GM19025 (cell line): Measurements from ENCODE around the gene THSD4.
"Not testable (repeated sequence)": the region's sequence is repeated elsewhere in the genome, so short reads cannot be mapped to it uniquely, and the experiment has no call there.

ENCODE experiments used
- ATAC-seq: cut with Tn5 transposase; IDR thresholded peaks from one replicate; pipeline ENCODE4 v1.9.1; 2021; ENCODE audit warnings: mild to moderate bottlenecking, low read depth, moderate library complexity; ENCODE audit not compliant: unreplicated experiment

The THSD4 gene

DNA sequence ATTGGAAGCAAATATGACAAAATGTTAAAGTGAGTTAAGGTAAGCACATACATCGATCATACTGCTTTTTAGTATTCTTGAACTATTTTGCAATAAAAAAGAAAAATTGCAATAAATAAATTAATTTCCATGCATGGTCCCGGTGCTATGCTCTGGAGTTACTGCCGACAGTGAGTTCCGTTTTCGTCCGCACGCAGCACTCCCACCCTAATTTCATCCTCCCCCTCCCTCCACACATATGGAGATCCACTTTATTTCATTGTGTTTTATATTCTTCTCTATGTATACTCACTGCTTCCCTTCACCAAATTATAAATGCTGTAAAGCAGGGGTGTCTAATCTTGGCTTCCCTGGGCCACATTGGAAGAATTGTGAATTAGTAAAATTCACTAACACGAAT lies 247.3 kb downstream of the THSD4 start:
- no peak for ATAC-seq

DNA sequence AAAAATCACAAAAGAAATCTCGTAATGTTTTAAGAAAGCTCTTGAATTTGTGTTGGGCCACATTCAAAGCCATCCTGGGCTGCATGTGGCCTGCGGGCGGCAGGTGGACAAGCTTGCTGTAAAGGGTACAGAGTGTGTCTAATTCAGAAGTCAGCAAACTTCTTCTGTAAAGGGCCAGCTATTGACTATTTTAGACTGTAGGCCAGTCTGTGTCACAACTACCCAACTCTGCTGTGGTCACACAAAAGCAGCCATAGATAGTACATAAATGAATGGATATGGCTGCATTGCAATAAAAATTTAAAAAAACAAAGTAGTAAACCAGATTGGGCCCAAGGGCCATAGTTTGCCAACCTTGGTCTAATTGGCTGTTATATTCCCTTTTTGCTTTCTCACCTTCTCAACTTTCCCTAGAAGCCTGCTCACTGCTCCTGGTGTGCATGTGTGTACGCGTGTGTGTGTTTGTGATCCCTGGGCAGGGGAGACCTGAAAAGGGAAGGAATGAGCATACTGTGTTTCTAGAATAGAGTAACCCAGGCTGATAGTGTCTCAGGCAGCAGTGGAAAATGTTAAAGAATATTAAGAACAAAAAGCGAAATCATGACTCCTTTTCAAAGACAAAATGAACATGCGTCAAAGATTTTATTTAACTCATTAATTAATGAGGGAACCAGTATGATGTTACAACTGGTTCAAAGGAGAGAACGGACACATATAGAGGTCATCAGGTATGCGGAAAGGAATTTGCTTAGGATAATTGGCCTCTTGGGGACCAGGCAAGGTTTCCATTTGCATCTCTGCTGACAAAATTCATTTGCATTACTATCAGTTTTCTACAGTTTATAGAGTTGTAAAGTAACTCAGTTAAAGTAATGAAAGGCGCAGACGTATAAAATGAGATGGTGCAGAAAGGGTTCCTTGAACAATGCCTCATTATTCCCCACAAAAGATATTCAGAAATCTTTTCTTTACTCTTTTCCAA lies 248.0 kb downstream of the THSD4 start:
- no peak for ATAC-seq

DNA sequence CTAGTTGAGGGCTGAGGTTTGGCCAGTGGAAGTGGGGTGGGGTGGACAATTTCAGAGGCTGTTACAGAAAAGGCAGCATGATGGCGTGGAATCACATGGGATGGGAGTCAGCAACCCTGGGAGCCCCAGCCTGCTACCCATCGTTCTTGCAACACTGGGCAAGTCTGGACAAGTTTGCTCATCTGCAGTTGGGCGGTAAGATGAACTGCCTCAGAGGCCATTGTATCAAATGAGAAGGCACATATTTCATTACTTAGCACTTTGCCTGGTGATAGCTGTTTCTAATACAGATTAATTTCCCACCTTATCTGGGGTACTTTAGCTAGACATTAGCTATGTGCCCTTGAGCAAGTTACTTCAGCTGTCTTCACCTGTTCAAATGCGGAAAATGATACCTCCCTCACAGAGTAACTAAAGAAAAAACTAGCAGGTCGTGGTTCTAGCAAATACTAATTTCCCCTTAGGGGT lies 248.9 kb downstream of the THSD4 start:
- no peak for ATAC-seq

DNA sequence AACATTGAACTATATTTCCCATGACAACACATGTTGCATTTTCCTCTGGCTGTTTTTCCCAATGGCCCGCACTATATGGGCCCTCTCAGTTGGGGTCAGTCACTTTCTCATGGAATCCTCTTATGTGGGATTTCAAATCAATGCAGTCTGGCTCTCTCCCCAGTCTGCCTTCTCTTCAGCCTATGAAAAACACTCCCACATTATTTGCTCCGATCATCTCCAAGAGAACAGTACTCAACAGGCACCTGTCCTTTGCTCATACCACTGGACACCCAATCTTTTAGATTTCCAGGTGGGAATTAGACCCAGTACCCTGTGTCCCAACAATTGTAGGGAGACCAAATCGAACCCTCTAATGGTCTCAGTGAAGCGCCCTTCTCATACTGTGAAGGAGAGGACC lies 251.3 kb downstream of the THSD4 start:
- ATAC-seq = no peak

DNA sequence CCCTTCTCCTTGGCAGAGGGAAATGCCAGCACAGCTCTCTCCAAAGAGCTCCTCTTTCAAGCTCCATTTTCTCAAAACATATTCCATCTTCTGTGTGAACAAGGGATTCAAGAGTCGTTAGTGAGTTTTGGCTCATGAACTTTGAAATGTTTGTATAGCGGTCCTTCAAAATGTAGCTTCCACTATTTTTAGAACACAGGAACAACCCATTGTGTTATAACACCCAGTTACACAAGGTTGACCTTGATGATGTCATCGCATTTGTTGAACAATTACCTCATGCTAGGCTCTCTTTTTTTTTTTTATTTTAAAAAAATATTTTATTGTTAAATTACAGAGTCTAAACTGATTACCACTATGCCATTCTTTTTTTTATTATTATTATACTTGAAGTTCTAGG lies 251.7 kb downstream of the THSD4 start:
- no peak for ATAC-seq

DNA sequence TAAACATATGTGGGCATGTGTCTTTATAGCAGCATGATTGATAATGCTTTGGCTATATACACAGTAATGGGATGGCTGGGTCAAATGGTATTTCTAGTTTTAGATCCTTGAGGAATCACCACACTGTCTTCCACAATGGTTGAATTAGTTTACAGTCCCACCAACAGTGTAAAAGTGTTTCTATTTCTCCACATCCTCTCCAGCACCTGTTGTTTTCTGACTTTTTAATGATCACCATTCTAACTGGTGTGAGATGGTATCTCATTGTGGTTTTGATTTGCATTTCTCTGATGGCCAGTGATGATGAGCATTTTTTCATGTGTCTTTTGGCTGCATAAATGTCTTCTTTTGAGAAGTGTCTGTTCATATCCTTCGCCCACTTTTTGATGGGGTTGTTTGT lies 252.5 kb downstream of the THSD4 start:
- ATAC-seq = not testable (repeated sequence)

DNA sequence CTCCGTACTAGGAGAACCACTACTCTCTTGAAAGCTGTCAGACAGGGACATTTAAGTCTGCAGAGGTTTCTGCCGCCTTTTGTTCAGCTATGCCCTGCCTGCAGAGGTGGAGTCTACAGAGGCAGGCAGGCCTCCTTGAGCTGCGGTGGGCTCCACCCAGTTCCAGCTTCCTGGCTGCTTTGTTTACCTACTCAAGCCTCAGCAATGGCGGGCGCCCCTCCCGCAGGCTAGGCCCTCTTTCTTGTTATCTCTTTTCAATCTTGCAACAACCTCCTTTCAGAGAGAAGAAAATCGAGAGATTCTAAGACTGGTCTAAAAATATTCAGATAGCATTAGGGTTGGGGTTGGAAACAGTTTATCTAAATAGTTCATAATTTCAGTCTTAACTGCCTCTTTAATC lies 257.5 kb downstream of the THSD4 start:
- ATAC-seq = not testable (repeated sequence)

DNA sequence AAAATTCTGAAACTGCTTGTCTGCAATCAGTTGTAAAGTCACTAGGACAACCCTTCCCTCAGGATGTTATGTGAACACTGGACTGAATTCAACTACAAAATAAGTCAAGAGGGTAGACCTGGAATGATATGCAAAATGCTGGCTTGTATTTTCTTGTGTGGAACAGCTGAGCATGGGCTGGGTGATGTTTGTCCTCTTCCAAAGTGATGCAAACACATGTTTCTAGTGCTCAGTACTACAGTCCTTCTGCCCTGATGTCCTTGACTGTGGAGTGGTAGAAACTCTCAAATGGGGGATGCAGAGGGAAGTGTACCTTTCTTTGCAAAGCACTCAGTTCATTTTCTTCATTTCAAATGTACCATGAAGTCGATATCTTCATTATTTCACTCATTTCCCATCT lies 258.6 kb downstream of the THSD4 start:
- ATAC-seq = no peak

DNA sequence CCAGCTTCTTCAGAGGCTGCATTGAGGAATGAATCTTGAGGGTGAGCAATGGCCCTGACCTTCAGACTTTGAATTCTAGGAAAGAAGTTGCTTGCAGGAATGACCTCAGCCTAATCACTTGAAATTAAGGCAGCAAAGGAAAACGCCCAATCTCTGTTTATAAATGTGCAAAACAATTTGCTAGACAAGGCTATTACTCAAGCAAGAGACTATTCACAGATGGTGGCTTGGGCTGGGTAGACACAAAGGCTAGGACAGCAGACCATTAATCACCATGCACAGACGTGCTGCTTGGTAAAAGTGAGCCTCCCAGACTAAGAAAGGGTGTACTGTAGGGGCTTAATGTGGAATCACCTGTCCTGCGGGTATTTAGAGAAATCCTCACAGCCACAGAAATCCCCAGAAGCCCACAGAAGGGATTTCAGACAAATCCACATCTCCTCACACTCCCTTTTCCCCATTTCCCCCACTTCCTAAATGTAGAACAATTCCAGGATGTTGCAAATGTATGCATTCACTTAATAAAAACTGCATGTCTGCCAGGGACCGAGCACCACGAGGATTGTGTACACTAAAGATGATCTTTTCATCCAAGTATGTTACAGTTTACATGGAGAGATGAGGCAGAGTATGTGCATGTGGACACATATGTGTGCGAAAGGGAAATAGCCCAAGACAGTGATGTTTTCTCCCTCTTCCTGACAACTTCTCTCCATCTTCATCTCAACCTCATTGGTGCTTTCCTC lies 259.5 kb downstream of the THSD4 start:
- no peak for ATAC-seq

DNA sequence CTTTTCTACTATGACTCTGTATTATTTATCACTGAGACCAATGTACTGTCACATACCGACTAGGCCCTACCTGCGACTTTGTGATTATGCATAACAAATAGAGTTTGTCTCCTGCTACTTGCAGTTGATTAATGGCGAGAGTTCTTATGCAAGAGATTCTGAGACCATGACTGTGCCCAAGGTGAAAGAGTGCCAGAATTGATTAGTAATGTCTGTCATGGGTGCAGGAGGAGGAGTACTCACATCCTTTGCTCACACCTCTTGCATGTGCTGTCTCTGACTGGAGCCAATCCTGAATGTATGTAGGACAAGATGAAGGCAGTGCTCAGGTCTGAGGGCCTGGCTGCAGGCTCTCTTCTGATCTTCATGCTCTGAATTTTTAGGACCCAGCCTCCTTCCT lies 260.7 kb downstream of the THSD4 start:
- ATAC-seq = no peak

DNA sequence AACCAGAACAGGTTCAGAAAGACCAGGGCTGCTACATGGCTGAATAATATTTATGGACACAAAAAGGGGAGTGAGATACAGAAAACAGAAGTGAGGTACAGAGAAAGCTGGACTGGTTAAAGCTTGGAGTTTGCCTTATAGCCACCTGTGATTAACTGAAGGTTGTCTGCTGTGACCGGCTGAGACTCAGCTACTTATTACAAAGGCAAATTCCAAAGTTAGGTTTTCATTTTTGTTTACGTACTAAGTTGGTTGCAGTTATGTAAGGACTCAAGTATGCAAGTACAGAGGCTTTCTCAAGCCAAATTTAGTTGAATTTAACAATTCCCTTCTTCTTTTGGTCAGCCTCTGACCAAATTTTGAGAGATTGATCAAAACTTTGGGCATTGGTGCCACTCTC lies 264.6 kb downstream of the THSD4 start:
- ATAC-seq = no peak

DNA sequence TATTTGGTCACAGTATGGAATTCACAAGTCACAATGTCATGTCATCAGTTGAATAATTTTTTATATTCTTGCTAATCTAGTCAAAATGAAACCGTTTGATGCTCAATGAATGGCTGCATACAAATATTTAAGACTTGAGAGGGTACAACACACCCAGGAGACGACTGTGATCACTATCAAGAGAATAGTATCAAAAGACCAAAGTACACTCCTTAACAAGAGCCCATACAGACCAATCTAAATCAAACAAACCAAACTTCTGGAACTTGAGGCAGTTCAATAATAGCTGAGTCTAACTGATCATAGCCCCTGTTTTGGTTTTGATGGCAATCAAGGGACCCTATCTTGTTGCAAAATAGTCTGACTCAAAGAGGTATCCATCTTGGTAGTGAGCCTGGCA lies 265.1 kb downstream of the THSD4 start:
- no peak for ATAC-seq

DNA sequence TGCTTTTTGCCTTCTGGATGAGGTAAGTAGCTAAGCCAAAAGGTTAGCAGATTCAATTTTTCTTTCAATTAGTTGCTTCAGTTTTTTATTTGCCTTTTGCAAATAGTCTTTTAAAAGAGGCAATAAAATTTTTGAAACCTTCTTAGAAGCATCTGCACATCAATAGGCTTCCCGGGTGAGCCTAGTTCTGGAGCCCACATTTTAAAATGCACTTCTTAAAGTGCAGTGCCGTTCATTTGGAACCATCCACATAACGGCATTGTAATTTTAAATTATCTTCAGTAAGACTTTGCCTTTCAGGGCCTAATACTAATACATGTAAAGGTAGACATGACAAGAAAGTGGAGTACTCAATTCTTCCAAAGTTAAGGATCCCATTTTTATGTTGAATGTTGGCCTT lies 269.2 kb downstream of the THSD4 start:
- ATAC-seq = no peak

DNA sequence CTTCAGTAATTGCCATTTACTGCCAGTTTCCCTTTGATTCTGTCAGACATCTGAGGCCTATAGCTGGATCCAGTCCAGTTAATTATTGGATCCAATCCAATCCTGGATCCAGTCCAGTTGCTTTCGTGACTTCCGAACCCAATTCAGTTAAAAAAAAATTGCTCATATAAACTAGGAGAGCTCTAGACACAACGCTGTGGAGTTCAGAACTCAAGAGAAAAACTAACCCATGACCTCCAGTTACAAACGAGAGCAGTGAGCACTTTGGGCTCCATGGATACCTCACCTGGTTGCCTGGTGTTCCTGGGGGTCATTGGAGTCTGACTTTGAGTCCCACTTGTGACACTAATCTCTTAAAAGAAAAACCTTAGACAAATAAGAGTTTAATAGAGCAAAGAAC lies 269.8 kb downstream of the THSD4 start:
- no peak for ATAC-seq

DNA sequence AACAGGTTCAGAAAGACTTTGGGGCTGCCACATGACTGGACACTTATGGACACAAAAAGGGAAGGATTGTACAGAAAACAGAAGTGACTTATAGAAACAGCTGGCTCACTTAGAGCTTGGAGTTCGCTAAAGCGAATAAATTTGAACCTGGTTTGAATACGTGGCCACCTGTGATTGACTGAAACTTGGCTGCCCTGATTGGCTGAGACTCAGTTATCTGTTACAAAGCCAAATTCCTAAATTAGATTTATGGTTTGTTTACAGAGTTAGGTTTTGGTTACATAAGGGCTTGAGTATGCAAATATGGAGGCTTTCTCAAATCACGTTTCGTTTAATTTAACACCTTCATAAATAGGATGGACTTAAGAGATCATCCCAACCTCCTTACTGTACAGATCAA lies 270.2 kb downstream of the THSD4 start:
- no peak for ATAC-seq

DNA sequence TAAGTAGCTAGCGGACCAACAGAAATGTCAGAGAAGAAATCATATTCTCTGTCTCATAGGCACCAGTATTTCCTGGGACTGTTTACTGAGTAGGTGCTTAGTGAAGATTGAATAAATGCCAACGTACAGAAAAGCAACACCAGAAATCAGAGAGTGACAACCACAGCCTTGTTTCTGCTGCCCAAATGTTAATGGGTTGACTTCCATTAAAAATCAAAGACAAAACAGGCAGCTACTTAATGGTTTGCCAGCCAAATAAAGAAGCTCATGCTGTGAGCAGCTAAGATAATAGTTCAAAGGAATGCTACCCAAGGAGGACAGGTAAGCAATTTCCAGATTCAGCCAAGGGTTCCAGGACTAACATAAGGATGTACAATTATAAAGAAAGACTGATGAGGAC lies 270.7 kb downstream of the THSD4 start:
- no peak for ATAC-seq

DNA sequence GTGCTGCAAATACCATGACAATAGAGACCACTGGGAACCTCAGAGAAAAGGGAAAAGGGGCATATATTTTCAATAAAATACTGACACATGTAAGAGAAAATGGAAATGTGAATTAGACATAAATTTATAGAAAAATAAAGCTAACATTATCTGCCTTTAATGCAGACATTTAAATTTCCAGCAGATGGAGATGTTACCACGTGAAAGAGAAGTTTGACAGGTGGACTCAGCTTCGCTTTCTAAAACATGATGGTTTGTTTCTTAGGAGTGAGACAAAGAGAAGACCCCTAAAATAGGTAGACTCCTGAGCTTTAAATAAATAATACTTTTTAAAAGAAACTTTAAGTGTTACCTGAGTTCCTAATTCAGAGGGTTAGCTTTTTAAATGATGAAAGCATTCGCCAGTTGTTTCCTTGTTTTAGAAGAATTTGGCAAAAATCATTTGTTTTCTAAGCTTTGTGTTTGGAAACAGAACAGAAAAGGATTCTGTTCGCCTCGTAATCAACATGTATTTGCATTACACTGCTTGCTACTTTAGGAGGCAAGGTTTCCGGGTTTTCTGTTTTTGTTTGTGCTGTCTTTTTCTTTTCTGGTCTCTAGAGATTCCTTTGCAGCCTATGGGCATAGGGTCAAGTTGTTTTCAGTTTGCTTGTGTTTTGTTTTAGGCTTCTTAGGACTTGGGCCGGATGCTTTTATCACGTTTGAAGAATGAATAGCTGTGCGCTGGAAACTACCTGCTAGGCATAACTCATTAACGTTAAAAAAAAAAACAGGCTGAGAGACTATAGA lies 271.4 kb downstream of the THSD4 start:
- no peak for ATAC-seq

DNA sequence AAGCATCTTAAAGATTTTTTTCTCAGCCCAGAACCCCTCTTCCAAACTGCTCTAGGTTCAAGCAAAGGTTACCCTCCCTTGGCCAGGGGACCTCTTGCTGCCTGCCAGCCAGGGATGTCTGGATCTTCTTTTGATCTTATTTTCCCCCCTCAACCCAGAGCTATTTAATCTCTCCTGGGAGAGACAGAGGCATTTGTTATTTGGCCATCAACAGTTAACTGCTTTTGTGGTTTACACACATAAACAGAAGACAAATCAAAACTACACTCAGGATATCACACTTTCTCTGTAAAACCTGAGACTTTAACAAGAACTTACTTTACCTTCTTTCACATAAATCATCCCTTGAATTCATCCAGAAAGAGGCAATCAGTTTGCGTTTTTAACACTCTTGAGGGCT lies 272.5 kb downstream of the THSD4 start:
- no peak for ATAC-seq

DNA sequence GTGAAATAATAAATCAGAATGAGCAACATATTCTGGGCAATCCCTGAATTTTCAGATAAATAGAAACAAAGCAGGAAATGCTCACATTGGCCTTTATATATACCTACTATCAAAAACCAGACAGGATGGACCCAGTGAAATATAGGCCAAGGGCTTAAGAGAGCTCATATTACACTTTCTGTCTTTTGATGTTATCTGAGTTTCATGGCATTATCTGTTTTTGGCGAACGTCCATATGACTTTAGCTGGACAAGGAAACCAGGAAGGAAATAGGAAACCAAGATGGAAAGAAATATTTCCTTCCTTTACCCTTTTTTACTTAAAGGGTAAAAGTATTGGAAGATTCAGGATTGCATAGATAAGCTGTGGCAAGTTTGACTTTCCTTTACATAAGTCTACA lies 274.8 kb downstream of the THSD4 start:
- ATAC-seq = no peak

DNA sequence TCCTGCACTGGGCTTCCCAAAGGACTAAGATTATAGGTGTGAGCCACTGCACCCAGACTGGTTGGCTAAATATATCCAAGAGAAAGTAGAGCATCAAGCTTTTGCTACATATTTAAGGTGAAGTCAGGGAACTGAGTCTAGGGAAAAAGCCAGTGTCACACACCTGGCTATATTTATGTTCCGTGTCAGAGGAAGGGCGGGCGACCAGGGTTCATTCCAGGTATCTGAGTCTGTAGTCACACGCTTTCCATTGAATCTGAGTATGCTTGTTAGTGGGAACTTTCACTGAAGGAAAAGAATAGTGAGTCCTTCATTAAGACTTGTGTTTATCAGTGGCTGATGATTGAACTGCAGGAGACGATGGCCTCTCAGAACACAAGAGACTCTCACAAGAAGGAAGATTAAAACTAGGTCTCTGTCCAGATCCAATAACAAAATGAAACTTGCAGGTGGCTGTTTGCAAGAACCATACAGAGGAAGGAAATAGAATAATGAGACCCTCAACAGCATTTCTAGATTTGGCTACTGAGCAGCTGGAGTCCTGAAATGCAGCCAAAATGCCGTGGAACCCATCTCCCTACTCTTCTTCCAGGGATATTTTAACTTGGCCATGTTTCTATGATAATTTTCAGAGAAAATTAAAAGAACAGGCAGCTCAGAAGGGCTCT lies 276.3 kb downstream of the THSD4 start:
- no peak for ATAC-seq
